Effector memory CD4-positive, alpha-beta T cell (primary cell): Measurements from ENCODE around the gene C6orf47.
"Not testable (repeated sequence)": the region's sequence is repeated elsewhere in the genome, so short reads cannot be mapped to it uniquely, and the experiment has no call there.

Source experiments
- DNase-seq, 3 donors: peaks; one replicate each; pipeline ENCODE4 v3.0.0-alpha.2; 2020
- H3K27ac ChIP-seq: 2 replicates; pipeline ENCODE4 v1.7.0; 2013; ENCODE audit warnings: mild to moderate bottlenecking, low read length, moderate library complexity; ENCODE audit not compliant: insufficient read depth, poor library complexity, severe bottlenecking
- H3K27me3 ChIP-seq: replicated peaks from 2 replicates; pipeline ENCODE4 v1.7.0; 2013; ENCODE audit warnings: mild to moderate bottlenecking, low read length; ENCODE audit not compliant: insufficient read depth, control insufficient read depth, poor library complexity, severe bottlenecking
- H3K36me3 ChIP-seq: 2 replicates; pipeline ENCODE4 v1.7.0; 2013; ENCODE audit warnings: mild to moderate bottlenecking, low read length, moderate library complexity; ENCODE audit not compliant: control insufficient read depth, insufficient read depth
- H3K4me1 ChIP-seq: 2 replicates; pipeline ENCODE4 v1.7.0; 2013; ENCODE audit warnings: low read length, mild to moderate bottlenecking; ENCODE audit not compliant: control insufficient read depth, insufficient read depth, poor library complexity, severe bottlenecking
- H3K4me3 ChIP-seq: 2 replicates; pipeline ENCODE4 v1.7.0; 2013; ENCODE audit warnings: low read length, low read depth, mild to moderate bottlenecking; ENCODE audit not compliant: insufficient read depth, poor library complexity, severe bottlenecking
- H3K9me3 ChIP-seq: 2 replicates; pipeline ENCODE4 v1.7.0; 2013; ENCODE audit warnings: mild to moderate bottlenecking, low read length, moderate library complexity; ENCODE audit not compliant: control insufficient read depth
- total RNA-seq, 3 donors: gene quantifications; one replicate each; lab custom pipeline; 2026; lab: John Stamatoyannopoulos, UW

The C6orf47 gene
- 27.0 to 31.4 (median 28.4) reads per million in 3 donors for total RNA-seq

DNA sequence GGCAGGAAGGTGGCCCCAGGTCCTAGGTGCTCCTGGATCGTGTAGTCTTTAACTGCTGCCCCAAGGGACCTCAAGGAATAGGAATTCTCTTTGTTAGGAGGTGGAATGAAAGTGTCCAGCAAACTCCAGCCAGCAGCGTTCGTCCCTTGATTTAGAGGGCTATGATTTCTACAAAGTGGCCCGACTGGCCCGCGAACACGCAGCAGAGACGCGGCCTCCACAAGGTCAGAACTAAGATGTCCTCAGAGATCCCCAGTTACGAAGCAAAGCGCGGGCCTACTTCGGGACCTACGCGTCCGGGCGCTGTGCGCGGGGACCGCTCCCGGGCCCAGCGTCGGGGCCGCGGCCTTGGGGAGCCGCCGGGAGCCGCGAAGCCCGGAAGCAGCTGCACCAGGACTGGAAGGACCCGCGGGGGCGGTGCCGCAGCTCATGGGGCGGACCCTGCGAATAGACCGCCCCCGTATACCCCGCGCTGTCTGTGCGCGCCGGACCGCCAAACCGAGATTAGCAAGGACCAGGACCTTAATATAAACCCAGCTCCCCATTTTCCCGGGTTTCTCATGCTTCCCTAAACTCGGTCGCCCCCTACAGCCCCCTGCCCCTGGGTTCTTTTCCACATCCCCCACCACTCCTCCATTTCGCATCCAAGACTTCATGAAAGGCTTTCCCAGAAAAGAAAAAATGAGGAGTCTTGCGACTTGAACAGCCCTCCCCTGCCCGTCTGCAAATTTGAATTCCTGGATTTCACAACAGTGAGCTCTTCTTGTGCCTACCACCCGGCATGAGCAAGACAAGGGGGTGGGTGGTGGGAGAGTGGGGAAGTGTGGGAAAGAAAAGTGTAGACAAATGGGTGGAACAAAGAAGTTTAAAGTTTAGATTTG is at the start of gene C6orf47:
Gene C6orf47, minus strand, starts transcription at position 398 of the 881 bp plus-strand sequence. CDS start 831 bp downstream, outside the sequence.
- Histone ChIP-seq H3K36me3 (peaks cover 9% of the 10 kb centered on the region), H3K4me1 (peaks cover 51% of the 10 kb centered on the region)
- peak; percentile 48 to 72 (median 64) for DNase-seq

GRCh38 chr6:31709157-31709556 is 48.6 kb upstream of the C6orf47 start:
- not testable (repeated sequence) for H3K4me1 ChIP-seq, H3K4me3 ChIP-seq, H3K27me3 ChIP-seq, H3K27ac ChIP-seq, DNase-seq, H3K36me3 ChIP-seq, H3K9me3 ChIP-seq

More for the DNA sequence above, at the start of gene C6orf47:
- Histone ChIP-seq H3K9me3 (no peaks in the 10 kb centered on the region), H3K27ac (peak within 1 kb of the TSS; percentile 80), H3K27me3 (no peaks in the 10 kb centered on the region), H3K4me3 (peak within 1 kb of the TSS; percentile 82)

DNA sequence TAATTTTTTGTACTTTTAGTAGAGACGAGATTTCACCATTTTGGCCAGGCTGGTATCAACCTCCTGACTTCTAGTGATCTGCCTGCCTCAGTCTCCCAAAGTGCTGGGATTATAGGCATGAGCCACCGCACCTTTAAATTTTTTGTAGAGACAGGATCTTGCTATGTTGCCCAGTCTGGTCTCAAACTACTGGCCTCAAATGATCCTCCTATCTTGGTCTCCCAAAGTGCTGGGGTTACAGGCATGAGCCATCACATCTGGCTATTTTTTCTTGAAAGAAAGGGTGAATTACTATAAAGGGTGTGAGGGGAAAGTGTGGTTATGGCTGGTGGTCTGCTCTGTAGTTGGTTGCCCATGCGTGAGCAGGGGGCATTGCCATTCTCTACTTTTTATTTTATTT is 47.6 kb upstream of the C6orf47 start:
- Histone ChIP-seq H3K4me1 (peaks cover 3% of the 10 kb centered on the region), H3K36me3 (no peaks in the 10 kb centered on the region), H3K9me3 (no peaks in the 10 kb centered on the region), H3K27ac (no peak overlapping the region), H3K4me3 (no peak overlapping the region), H3K27me3 (no peaks in the 10 kb centered on the region)
- no peak for DNase-seq

DNA sequence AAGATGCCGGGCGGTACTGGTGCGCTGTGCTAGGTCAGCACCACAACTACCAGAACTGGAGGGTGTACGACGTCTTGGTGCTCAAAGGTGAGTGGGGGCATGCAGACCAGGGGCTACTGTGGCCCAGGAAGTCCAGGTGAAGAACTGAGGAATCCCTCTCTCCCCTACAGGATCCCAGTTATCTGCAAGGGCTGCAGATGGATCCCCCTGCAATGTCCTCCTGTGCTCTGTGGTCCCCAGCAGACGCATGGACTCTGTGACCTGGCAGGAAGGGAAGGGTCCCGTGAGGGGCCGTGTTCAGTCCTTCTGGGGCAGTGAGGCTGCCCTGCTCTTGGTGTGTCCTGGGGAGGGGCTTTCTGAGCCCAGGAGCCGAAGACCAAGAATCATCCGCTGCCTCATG is 47.1 kb upstream of the C6orf47 start:
- H3K27me3 ChIP-seq: no peaks in the 10 kb centered on the region
- peaks cover 3% of the 10 kb centered on the region for H3K4me1 ChIP-seq
- no peaks in the 10 kb centered on the region for H3K36me3 ChIP-seq
- H3K9me3 ChIP-seq: no peaks in the 10 kb centered on the region
- DNase-seq: no peak
- no peak overlapping the region for H3K4me3 ChIP-seq
- H3K27ac ChIP-seq: no peak overlapping the region

- H3K4me3 ChIP-seq: no peak within 1 kb of the TSS
- no peaks in the 10 kb centered on the region for H3K27me3 ChIP-seq
- H3K36me3 ChIP-seq: no peaks in the 10 kb centered on the region
These were observed 46.0 kb upstream of the C6orf47 start, which contains the start of gene LY6G6F for GRCh38 chr6:31706599-31706998. LY6G6F (plus strand) TSS chr6:31706866; CDS start chr6:31706907, 41 bp downstream.

GRCh38 chr6:31705931-31706330 is 45.4 kb upstream of the C6orf47 start:
- no peaks in the 10 kb centered on the region for H3K9me3 ChIP-seq
- DNase-seq: no peak
- H3K27ac ChIP-seq: no peak overlapping the region
- no peaks in the 10 kb centered on the region for H3K27me3 ChIP-seq
- H3K4me1 ChIP-seq: peaks cover 15% of the 10 kb centered on the region
- no peak overlapping the region for H3K4me3 ChIP-seq
- H3K36me3 ChIP-seq: no peaks in the 10 kb centered on the region

More at GRCh38 chr6:31706599-31706998, 46.0 kb upstream of the C6orf47 start, which contains the start of gene LY6G6F:
- Histone ChIP-seq H3K27ac (no peak within 1 kb of the TSS), H3K4me1 (peaks cover 12% of the 10 kb centered on the region), H3K9me3 (no peaks in the 10 kb centered on the region)
- no peak for DNase-seq

- Histone ChIP-seq H3K27ac (peak within 1 kb of the TSS; percentile 99), H3K4me1 (peaks cover 18% of the 10 kb centered on the region)
- DNase-seq: peak; percentile 89 to 94 (median 94)
These were observed 42.5 kb upstream of the C6orf47 start, which contains the start of gene ABHD16A for GRCh38 chr6:31702819-31703716. ABHD16A (minus strand) TSS chr6:31703324; CDS start chr6:31703281, 43 bp downstream.

GRCh38 chr6:31702405-31702818 is 41.8 kb upstream of the C6orf47 start:
- DNase-seq: no peak
- no peaks in the 10 kb centered on the region for H3K27me3 ChIP-seq
- no peaks in the 10 kb centered on the region for H3K9me3 ChIP-seq
- peak overlapping the region; percentile 91 for H3K4me3 ChIP-seq
- peaks cover 18% of the 10 kb centered on the region for H3K4me1 ChIP-seq
- H3K27ac ChIP-seq: peak overlapping the region; percentile 99
- peaks cover 9% of the 10 kb centered on the region for H3K36me3 ChIP-seq

More at GRCh38 chr6:31702819-31703716, 42.5 kb upstream of the C6orf47 start, which contains the start of gene ABHD16A:
- H3K4me3 ChIP-seq: peak within 1 kb of the TSS; percentile 91
- H3K36me3 ChIP-seq: peaks cover 9% of the 10 kb centered on the region
- no peaks in the 10 kb centered on the region for H3K9me3 ChIP-seq
- H3K27me3 ChIP-seq: no peaks in the 10 kb centered on the region

GRCh38 chr6:31701666-31702404 is 41.3 kb upstream of the C6orf47 start:
- Histone ChIP-seq H3K9me3 (no peaks in the 10 kb centered on the region), H3K27ac (no peak overlapping the region), H3K4me3 (peak overlapping the region; percentile 91), H3K4me1 (peaks cover 18% of the 10 kb centered on the region), H3K36me3 (peaks cover 11% of the 10 kb centered on the region), H3K27me3 (no peaks in the 10 kb centered on the region)
- DNase-seq: no peak
